Stimulated activated CD4-positive, alpha-beta T cell treated with anti-CD3 and anti-CD28 coated beads, TNF-alpha, amount 100 ng/mL, for 4 hours (primary cell): ENCODE results near the gene SIRPB2.

Experiments used
- DNase-seq, 3 experiments: peaks; one replicate each; pipeline ENCODE4 v3.0.0-alpha.2; 2020; ENCODE audit warnings: low read depth in 3 of 3

SIRPB2 gene

DNA sequence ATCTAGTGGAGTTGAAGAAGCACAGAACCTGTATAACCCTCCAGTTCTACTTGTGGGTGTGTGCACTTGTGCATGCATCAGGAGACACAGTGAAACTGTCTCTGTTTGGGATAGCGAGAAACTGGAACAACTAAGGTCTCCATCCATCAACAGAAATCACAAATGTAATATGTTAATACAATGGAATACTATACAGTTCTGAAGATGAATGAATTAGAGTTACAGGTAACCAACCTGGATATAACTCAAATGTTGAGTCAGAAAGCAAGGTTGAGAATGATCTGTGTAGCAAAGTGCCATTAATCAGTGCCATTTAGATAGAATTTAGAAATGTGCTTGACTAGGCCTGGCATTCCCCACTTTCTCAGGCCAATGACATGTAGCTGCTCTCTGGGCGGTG lies 20.0 kb downstream of the SIRPB2 start:
- DNase-seq, result no peak

DNA sequence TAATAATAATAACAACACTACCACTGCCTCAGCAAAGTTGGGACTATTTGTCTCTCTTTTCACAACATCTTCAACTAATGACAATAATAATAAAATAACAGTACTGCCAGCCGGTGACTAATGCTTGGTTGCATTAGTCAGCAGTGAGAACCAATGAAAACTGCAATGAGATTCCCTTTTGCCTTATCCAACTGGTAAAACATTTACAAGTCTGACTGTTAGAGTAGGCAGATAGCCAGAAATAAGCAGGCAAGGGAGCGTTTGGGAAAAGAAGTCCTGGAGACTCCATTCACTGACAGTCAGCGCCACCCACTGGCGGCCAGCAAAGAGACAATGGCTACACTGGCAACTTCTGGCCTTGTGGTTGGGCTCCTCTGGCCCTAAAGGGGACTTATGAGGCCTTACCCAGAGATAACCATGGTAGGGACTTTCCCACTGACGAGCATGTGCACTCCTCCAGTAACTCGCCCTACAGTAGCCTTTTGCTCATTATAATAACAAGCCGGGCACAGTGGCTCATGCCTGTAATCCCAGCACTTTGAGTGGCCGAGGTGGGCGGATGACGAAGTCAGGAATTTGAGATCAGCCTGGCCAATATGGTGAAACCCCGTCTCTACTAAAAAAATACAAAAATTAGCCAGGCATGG lies 21.2 kb downstream of the SIRPB2 start:
- no peak for DNase-seq

DNA sequence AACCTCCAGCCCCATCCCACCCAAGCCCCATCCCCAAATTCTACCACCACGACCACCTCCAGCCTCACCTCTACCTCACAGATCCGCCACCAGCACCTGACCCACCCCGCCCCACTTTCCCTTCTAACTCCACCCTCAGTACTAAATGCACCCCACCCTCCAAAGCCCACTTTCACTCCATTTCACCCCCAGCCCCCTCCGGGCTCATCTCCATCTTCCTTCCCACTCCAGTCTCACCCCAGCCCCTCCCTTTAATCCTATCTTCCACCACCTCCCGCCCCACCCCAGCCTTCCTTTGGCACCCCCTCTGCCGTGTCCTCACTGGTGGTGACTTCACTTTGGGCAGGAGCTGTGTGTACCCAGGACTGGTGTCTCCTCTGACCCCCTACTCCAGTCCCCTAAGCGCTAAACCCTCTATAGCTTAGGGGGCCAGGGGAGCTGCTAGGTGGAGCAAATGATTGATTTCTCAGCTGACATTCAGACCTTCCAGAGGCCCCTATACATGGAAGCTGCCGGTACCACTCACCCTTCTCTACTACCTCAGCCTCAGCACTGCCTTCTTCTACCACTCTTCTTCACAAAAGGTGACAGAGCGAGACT lies 21.8 kb downstream of the SIRPB2 start:
- DNase-seq, result no peak

DNA sequence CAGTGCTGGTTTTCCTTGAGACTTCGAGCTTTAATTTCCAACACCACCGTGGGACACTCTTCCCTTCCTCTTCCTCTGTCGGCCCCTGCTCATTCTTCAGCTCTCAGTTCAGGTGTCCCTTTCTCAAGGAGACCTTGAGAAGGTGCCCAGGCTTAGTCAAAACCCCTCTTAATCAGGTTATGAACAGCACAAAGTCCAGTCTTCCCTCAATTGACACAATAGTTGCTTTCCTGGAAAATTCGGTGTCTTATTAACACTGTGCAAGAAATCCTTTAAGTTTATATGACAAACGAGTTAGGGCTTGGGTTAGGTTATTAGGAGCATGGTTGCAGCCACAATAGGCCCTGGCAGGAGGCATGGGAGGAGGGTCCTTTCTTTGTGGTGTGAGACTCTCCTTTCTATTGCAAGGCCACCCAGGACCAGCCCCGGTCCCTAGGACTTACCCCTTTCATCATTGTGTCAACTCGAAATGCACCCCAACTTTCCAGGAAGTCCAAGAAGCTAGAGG lies 23.0 kb downstream of the SIRPB2 start:
- DNase-seq, result no peak

DNA sequence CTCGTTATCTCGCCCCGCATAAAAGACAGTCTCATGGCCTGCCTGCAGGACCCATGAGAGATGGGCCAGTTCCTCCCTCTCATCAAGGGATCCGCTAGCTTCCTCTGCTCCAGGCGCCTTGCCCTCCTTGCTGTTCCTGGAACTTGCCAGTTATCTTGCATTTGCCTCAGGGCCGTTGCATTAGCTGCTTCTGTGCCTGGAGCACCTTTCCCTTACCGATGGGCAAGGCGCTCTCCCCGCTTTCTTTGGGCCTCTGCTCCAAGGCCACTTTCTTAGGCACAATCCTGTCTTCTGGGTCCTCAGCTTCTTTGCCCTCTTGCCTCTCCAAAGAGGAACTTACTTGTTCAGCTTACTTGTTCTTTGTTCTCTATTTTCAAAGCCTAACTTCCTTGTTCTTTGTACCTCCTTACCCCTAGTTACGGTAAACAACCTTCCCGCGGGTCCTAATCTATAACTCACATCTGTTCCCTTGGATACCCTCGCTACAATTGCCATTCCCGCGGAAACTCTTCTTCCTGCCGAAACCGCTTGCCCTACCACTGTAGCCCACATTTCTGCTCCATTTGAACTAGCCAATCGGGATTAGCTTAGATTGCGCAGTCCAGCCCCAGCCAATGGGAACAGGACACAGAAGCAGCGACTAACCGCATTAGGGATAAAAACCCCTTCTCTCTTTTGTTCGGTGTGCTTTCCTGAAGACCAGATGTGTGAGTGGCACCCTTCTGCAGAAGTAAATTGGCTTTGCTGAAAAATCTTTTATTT lies 23.7 kb downstream of the SIRPB2 start:
- no peak for DNase-seq

DNA sequence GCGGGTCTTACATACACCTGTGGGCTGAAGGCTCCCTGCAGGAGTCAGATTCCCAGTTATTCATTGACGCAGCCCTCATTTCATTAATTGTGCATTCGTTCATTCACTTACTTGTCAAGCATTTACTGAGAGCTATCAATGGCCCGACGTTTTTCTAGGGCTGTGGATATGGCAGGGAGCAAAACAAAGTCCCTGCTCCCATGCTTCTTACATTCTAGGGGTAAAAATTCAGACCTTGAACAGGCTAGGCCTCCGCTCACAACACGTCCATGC lies 24.2 kb downstream of the SIRPB2 start:
- no peak for DNase-seq

DNA sequence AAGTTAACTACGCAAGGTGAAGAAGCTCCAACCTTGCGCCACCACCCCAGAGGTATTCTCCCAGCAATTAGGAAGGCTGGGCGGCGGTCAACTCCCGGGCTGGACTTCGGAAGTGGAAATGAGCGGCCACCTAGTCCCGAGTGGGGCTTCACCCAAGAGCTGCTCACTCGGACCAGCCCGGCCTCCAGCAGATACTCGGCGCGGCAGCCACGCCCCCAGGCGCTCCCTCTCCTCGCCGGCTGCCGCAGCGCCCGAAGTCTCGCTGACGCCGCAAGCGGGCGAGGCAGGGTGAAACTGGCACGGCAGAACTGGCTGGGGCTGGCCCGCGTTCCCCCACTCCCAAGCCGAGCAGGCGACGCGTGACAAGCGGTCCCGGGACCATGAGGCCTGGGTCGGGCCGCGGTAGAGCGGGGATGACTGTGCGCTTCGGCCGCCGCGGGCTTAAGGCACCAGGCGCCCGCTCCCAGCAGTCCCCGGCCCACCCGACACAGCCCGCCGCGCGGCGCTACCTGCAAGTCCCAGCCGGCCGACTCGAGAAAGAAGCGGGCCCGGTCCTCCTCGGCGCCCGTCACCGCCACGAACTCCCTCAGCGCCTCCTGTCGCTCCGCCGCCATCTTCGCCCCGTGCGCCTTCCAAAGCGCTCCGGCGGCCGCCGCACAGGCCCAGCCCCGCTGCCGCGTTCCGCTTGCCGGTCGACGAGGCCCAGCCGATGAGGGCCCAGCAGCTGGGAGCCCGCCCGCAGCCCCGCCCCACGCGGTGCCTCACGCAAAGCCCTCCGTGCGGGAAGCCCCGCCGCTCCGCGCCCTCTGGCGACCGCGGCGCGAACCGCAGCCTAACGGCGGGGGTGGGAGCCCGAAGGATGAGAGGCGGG lies 24.8 kb downstream of the SIRPB2 start, which contains the start of gene NSFL1C:
NSFL1C (minus strand) TSS at position 639 of the 871 bp plus-strand sequence; CDS start at position 614, 25 bp downstream.
- DNase-seq, result peak; percentile 95 to 98 (median 95)

DNA sequence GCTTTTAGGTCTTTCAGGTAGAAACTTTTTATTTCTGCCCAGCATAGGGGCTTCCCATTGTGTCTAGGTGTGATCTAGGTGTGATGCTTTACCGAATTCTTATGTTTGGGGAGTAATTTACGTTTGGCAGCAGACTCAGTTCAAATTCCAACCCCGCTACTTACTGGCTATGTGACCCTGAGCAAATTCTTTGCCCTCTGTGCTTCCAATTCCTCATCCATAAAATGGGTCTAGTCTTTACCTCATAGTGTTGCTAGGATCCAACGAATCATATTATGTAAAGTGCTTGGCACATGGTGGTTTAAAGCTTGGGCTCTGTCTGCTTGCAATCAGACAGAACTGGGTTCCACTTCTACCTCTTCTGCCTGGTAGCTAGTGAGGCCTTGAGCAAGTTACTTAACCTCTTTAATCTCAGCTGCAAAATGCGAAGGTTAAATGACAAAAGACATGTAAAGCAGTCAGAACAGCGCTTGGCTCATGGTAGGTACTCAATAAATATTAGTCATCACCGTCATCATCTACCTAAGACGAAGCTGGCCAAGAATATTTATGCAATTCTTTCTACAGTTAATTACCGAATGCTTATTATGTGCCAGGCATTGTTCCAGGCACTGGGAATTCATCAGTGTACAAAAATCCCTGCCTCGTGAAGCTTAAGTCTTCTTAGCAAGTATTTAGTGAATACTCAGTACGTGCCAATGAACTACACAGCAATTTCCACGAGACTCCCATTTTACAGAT lies 25.6 kb downstream of the SIRPB2 start:
- DNase-seq, result no peak

DNA sequence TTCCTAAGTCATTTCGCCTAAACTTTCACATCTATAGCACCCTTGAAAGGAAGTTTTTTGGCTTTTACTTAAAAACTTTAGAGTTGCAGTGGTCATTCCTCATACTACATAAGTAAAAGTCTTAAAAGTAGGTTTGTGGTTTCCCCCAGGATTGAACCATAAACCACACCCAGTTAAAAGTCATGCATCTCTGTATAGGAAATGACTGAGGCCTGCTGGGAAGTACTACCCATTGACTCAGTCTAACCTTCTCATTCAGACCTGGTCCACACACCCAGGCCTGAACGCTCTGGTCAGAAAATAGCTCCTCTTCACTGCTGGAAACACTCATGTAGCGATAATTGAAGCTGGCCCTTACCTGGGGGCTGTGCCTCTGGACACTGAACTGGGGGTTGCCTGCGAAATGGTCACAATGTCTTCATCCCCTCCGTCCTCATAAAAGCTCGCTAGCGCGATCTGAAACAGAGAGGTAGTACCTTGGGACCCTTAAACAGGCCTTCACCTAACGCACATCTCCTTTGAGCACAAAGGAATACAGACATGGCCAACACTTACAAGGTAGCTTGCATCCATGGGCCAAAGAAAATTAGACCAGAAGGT lies 27.1 kb downstream of the SIRPB2 start:
- DNase-seq, result no peak

DNA sequence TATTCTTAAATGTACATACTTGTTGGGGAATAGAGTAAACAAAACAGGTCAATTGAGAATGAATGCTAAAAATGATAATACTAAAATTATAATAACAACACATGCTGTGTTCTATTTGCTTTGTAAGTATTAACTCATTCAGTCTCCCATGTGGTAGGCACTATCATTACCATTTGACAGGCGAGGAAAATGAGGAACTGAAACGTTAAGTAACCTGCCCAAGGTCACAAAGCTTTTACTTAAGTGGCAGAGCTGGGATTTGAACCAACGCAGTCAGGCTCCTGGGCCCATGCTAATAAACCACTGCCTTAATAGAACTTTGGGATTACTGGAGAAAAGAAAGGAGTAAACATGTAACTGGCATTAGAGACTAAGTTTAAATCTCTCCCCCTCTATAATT lies 28.4 kb downstream of the SIRPB2 start:
- no peak for DNase-seq

DNA sequence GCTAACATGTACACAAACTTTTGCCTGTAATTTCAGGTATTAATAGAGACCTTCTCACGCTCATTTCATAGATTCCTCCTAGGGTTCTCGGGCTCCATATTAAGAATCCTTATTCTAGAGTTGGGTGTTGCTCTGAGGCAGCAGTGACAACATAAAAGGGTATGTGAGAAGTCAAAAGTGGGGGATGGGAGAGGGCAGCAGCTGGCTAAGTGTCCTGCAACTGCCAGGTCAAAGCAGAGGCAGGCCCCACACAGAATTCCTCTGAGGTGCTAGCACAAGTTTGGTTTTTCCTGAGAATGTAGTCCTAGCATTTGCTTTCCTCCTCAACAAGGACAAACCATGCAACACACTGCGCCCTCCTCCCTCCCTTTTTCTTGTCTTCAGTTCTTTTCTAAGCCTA lies 29.2 kb downstream of the SIRPB2 start:
- DNase-seq, result no peak

DNA sequence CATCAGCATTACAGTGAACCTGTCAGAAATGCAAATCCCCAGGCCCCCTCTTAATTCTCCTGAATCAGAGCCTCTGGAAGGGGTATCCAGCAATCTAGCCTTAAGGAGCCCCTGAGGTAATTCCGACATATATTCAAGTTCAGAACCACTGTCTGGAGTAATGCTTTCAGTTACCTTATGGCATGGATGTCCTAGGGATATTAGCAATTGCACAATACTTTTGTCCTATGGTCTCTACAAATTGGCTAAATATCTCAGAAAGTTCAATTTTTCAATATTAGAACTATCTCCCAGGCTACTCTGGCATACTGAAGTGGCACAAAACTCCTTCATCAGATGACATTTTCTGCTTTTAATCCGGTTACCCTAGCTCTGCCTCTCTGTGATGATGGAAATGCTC lies 30.9 kb downstream of the SIRPB2 start:
- no peak for DNase-seq

DNA sequence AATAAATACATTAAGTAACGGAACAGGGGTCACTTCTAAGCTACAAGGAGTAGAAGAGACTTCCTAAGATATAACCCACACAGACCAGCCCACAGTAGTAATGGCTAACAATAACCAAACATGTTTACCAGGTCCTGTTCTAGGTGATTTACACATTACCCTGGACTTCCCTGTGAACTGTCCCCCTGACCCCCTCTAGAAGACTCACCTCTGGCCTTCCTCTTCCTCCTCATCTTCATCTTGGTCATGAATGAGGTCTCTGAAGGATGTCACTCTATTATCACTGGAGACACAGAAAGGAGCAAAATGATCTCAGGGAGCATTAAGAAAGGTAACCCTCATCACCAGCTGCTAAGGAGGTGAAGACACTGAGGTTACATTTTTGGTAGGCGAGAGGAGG lies 33.2 kb downstream of the SIRPB2 start:
- no peak for DNase-seq

DNA sequence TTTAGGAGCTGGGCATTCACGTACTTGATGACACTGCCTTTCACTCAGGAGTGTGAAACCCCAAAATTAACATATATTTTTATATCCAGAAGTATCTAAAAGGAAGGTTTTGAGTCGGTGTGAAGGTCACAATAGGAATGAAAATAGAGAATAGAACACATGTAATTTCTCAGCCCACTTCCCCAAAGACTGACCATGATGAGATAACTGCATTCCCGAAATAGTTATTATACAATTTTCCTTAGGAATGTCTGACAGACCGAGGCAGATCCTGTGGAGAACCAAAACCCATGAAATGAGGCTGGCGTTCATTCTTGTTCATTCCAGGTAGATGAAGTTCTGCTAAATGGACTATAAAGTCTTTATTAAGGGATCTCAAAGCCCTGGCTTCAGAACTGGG lies 34.9 kb downstream of the SIRPB2 start:
- no peak for DNase-seq

DNA sequence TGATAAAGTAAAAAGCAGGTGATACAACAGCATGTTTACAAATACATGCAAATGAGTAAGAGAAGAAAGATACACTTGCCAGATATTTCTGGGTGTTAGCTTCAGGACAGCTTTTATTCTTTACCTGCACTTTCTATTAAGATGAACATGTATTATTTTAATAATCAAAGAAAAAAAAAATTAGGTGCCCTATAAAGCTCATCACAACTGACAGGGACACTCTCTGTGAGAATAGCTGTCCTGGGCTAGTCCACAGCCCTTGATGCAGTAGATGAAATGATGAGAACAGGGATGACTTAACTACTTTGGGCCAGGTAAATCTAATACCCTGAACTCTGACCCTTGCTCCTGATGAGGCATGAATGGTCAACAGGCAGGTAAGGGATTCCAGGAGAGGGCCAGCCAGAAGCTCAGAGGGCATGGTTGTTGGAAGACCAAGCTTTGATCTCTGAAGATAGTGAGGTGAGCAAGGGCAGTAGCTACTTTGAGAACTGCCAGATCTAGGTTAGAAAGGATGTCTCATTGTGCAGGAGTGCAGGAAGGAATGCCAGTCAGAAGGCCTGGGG lies 40.2 kb downstream of the SIRPB2 start:
- no peak for DNase-seq

DNA sequence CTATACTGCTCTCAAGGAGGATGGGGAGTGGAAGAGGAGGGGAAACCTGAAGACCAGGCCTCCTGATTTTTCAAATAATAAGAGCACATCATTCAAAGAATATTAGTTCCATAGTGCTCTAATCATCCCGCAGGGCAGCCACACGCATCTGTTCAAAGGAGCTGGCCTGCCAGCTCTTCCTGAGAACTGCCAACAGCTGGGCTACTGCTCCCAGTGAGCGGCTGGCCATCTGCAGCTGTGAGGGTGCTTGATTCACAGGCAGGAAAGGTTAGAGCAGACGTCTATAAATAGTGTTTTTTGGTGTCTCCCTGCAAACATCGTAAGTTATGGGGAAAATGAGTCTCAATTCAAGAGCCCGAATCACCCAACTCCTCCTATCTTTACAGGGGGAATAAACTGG lies 41.9 kb downstream of the SIRPB2 start:
- DNase-seq, result no peak

DNA sequence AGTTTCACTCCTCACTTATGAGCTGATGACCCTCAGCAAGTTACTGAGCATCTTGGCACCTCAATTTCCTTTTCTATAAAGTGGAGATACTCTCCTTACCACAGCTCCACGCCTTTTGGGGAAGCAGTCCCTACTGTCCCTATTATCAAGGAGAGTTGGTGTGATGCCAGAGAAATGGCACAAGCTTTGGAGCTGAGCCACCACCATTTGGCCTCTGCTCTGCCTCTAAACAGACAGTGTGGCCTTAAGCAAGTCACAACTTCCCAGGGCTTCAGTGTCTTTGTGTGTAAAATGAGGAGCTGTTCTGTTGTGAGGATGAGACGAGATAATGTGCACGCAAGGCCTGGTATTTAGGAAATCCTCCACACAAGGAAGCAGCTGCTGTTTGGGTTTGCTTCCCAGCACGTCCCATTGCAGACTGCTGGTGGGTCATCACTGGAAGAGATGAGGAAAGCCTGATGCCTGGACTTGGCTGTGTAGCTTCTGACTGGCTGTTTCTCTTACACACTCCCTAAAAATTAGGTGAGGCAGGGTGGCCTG lies 43.1 kb downstream of the SIRPB2 start:
- no peak for DNase-seq

DNA sequence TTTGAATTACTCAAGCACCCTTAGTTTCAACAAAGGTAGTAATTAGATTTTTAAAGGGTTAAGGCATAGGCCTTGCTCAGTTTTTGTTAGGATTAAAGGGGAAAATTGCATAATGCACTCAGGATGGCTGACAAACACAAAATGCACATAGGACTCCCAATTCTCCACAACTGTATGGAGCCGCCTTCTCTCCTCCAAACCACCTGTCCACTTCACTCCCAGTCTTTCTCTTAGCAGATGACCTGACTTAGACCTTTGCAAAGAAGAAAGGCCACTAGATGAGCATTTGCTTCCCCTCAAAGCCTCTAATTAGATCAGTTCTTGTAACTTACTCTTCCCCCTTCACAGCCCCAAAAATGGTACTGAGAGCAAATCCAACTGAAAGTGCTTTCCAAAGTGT lies 44.7 kb downstream of the SIRPB2 start:
- no peak for DNase-seq

DNA sequence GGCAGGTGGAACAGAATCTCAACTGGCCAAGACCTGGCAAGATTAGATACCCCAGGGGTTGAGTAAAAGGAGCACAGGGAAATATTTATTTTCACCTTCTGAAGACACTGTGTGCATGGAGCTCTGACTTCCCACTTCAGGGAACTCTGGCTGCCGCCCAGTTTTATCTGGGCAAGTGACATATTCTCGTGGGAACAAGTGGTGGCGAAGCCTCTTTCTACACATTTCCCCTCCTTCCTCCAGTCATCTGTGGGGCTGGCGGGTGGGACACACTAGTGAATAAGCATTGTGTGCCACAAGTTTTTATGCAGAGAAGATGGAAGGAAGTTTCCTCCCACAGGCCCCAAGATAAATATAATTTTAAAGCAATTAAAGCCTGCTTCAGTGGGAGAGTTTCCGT lies 48.1 kb downstream of the SIRPB2 start:
- DNase-seq, result no peak

DNA sequence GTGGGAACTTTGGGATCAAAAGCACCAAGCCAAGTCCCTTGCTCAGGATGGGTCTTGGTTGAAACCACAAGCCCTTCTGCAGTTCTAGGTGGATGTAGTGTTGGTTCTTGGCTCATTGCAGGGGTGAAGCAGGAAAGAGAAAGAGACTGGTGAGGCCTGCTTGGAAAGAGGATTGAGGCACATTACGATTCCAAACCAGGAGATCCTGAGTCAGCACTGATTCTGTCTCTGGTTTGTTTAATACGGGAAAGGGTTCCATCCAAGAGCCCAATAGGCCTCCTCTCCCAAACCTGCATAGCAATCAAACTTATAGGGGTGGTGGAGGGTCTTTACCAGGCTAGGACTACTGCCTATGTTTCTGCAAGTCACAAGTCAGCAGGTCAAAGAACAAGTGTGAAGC lies 48.9 kb downstream of the SIRPB2 start:
- no peak for DNase-seq
